NB4 (cell line): ENCODE measurements around the gene CHST11.

Experiments
- DNase-seq: peaks from one replicate; pipeline ENCODE4 v3.0.0; 2010; ENCODE audit warnings: low read depth
- H3K4me3 ChIP-seq: one replicate; pipeline ENCODE4 v1.5.1; 2011; ENCODE audit warnings: mild to moderate bottlenecking, low read depth, low read length, moderate library complexity
- CTCF ChIP-seq: IDR thresholded peaks from one replicate; pipeline ENCODE4 v1.5.1; 2012; ENCODE audit warnings: low read depth, low read length
- MAX ChIP-seq: IDR thresholded peaks from 2 replicates; pipeline ENCODE4 v1.6.1; 2011; ENCODE audit warnings: low read depth, low read length
- MYC ChIP-seq: IDR thresholded peaks from 2 replicates; pipeline ENCODE4 v1.6.1; 2011; ENCODE audit warnings: low read depth, low read length
- POLR2A ChIP-seq: IDR thresholded peaks from 2 replicates; pipeline ENCODE4 v1.6.1; 2011; ENCODE audit warnings: mild to moderate bottlenecking; ENCODE audit not compliant: insufficient read length; ENCODE audit errors: extremely low read depth

The CHST11 gene

GRCh38 chr12:104469066-104469465 is 12.3 kb downstream of the CHST11 start:
- no peak for DNase-seq
- TF ChIP-seq MAX (no peak), POLR2A (no peak), CTCF (no peak), MYC (no peak)
- no peak overlapping the region for H3K4me3 ChIP-seq

GRCh38 chr12:104469523-104469922 is 12.8 kb downstream of the CHST11 start:
- DNase-seq: peak; percentile 16
- TF ChIP-seq POLR2A (no peak), MAX (no peak), MYC (no peak)
- no peak overlapping the region for H3K4me3 ChIP-seq

GRCh38 chr12:104470521-104470920 is 13.8 kb downstream of the CHST11 start:
- H3K4me3 ChIP-seq: no peak overlapping the region
- TF ChIP-seq CTCF (no peak), MAX (no peak), POLR2A (no peak), MYC (no peak)

GRCh38 chr12:104471336-104471735 is 14.6 kb downstream of the CHST11 start:
- no peak overlapping the region for H3K4me3 ChIP-seq
- DNase-seq: peak; percentile 87
- TF ChIP-seq MYC (0 out of 2 replicates have a peak, but pooled peaks have one; percentile 11), POLR2A (no peak), CTCF (no peak), MAX (peak; percentile 23; the same call in 1 of the 2 replicates)

More at GRCh38 chr12:104470521-104470920, 13.8 kb downstream of the CHST11 start:
- no peak for DNase-seq

- DNase-seq: no peak
- H3K4me3 ChIP-seq: no peak overlapping the region
- TF ChIP-seq CTCF (no peak), MYC (no peak), POLR2A (no peak), MAX (no peak)
Observed at GRCh38 chr12:104472748-104473147, 16.0 kb downstream of the CHST11 start.

- no peak overlapping the region for H3K4me3 ChIP-seq
Observed at GRCh38 chr12:104473374-104473983, 16.7 kb downstream of the CHST11 start.

More at GRCh38 chr12:104473374-104473983, 16.7 kb downstream of the CHST11 start:
- DNase-seq: peak; percentile 46
- TF ChIP-seq MYC (no peak), POLR2A (no peak), CTCF (no peak), MAX (no peak)
